Left renal pelvis (tissue), 4 donors: ENCODE data around the gene FNBP1L. TPM values are rescaled to one million over a fixed set of nuclear protein-coding genes. Genes with fewer than 3 reads are reported as not detected.
"Not testable (repeated sequence)": the region's sequence is repeated elsewhere in the genome, so short reads cannot be mapped to it uniquely, and the experiment has no call there.

ENCODE experiments used
- DNase-seq, 4 donors: peaks; one replicate each; pipeline ENCODE4 v3.0.0-alpha.2; 2013; ENCODE audit warnings: low read depth in 4 of 4, low spot score in 3 of 4
- polyA plus RNA-seq, 4 donors: library from polyadenylated mRNA; unstranded; fragments of 120-200 nt; gene quantifications; one replicate each; pipeline ENCODE4 v1.2.1, GENCODE V29; 2013; ENCODE audit not compliant: insufficient read length in 4 of 4

Gene FNBP1L
- polyA plus RNA-seq, 4 donors: 56.6 to 132 (median 118) TPM

- DNase-seq: no peak
These were observed 137.4 kb downstream of the FNBP1L start for GRCh38 chr1:93585059-93585966.

- no peak for DNase-seq
These were observed 139.4 kb downstream of the FNBP1L start for GRCh38 chr1:93587354-93587753.

GRCh38 chr1:93588206-93588605 lies 140.3 kb downstream of the FNBP1L start:
- DNase-seq: no peak

- DNase-seq: no peak
These were observed 141.0 kb downstream of the FNBP1L start for GRCh38 chr1:93588955-93589354.

GRCh38 chr1:93591291-93591675 lies 143.4 kb downstream of the FNBP1L start:
- DNase-seq: not testable (repeated sequence)

GRCh38 chr1:93591676-93592550 lies 144.0 kb downstream of the FNBP1L start:
- peak in 3 of 4 donors; percentile 71 to 82 (median 73) for DNase-seq

- DNase-seq: no peak
These were observed 144.6 kb downstream of the FNBP1L start for GRCh38 chr1:93592551-93592949.

GRCh38 chr1:93593854-93594602 lies 146.1 kb downstream of the FNBP1L start:
- no peak for DNase-seq

- DNase-seq: no peak
These were observed 146.6 kb downstream of the FNBP1L start for GRCh38 chr1:93594603-93594880.

GRCh38 chr1:93595266-93595665 lies 147.3 kb downstream of the FNBP1L start:
- no peak for DNase-seq

- DNase-seq: no peak
These were observed 147.8 kb downstream of the FNBP1L start for GRCh38 chr1:93595743-93596142.

- no peak for DNase-seq
These were observed 148.6 kb downstream of the FNBP1L start for GRCh38 chr1:93596329-93597089.

- DNase-seq: no peak
These were observed 149.8 kb downstream of the FNBP1L start for GRCh38 chr1:93597709-93598108.

GRCh38 chr1:93598396-93598795 lies 150.5 kb downstream of the FNBP1L start:
- no peak for DNase-seq

- DNase-seq: no peak
These were observed 151.0 kb downstream of the FNBP1L start for GRCh38 chr1:93598861-93599439.

- DNase-seq: no peak
These were observed 151.6 kb downstream of the FNBP1L start for GRCh38 chr1:93599479-93599878.

- DNase-seq: no peak
These were observed 152.7 kb downstream of the FNBP1L start for GRCh38 chr1:93600663-93601062.

GRCh38 chr1:93601686-93602085 lies 153.8 kb downstream of the FNBP1L start:
- DNase-seq: no peak

GRCh38 chr1:93602101-93602500 lies 154.2 kb downstream of the FNBP1L start:
- no peak for DNase-seq

- DNase-seq: no peak
These were observed 155.2 kb downstream of the FNBP1L start for GRCh38 chr1:93603106-93603505.
